ENCODE results near the gene PGM2L1. TPM values are rescaled to one million over a fixed set of nuclear protein-coding genes. Genes with fewer than 3 reads are reported as not detected.
A peak's percentile ranks its signal among the peaks of the same experiment; 100 is the strongest.

PGM2L1 gene
- total RNA-seq, 2 donors from 2014 or later, result 3.6 to 4.3 TPM

DNA sequence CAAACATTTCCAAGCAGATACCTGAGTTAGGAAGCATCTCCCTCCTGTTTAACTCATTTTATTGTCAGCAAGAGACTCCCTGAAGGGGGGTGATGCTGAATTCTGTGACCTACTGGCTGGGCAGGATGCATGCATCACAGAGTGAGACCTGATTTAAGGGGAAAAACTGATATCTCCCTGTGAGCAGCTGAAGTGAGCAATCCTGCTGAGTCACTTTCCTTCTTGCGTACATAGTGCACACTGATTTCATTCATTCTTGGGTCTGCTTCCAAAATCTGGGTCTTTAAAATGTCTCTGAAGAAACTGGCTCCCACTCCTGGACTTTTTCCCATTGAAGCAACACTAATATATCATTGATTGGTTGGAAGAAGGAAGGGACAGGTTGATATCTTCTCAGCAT is 110.1 kb downstream of the PGM2L1 start:
- Histone ChIP-seq H3K4me3 (no peak overlapping the region), H3K27ac (peak overlapping the region in 1 of 2 donors; percentile 37), H3K9me3 (no peaks in the 10 kb centered on the region), H3K4me1 (replicated peaks) (no peaks in the 10 kb centered on the region), H3K27me3 (replicated peaks; ENCODE audit: insufficient read depth) (no peaks in the 10 kb centered on the region), H3K36me3 (no peaks in the 10 kb centered on the region)
- 10% methylated on average over 1 of the region's 1 CpG for WGBS
- intact Hi-C loops (cut with DNase I), result no loop called here
- DNase-seq (ENCODE audit: low spot score), result no peak
- TF ChIP-seq POLR2A (IDR thresholded peaks at IDR 0.05) (no peak), CTCF (IDR thresholded peaks at IDR 0.05) (no peak)

DNA sequence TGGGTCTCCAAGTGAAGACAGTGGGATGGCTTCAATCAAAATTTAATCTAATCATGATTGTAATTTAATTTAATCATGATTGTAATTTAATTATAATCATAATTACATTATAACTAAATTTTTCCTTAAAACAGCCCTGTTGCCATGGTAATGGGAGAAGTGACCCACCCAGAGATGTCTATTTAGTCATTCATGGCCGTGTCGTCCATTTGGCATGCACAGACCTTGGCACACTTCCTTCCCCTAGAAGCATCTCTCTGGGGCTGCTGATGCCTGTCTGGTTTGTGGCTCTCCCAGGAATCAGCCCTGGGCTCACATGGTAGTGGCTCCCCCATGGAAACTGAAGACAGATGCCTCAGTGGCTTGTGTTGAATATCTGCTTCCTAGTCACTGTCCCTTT is 113.8 kb downstream of the PGM2L1 start:
- Histone ChIP-seq H3K27ac (no peak overlapping the region), H3K27me3 (replicated peaks; ENCODE audit: insufficient read depth) (no peaks in the 10 kb centered on the region), H3K4me1 (replicated peaks) (peaks cover 3% of the 10 kb centered on the region), H3K9me3 (no peaks in the 10 kb centered on the region), H3K36me3 (no peaks in the 10 kb centered on the region), H3K4me3 (no peak overlapping the region)
- intact Hi-C loops (cut with DNase I), result no loop called here
- 74% methylated on average over 2 of the region's 2 CpGs for WGBS
- DNase-seq (ENCODE audit: low spot score), result no peak
- TF ChIP-seq POLR2AphosphoS5 (IDR thresholded peaks at IDR 0.05) (no peak), CTCF (IDR thresholded peaks at IDR 0.05) (no peak), POLR2A (IDR thresholded peaks at IDR 0.05) (no peak)

- Histone ChIP-seq H3K4me1 (replicated peaks) (peaks cover 3% of the 10 kb centered on the region), H3K27ac (no peak overlapping the region), H3K9me3 (no peaks in the 10 kb centered on the region), H3K4me3 (no peak overlapping the region), H3K36me3 (no peaks in the 10 kb centered on the region), H3K27me3 (replicated peaks; ENCODE audit: insufficient read depth) (no peaks in the 10 kb centered on the region)
- DNase-seq (ENCODE audit: low spot score), result no peak
- TF ChIP-seq POLR2AphosphoS5 (IDR thresholded peaks at IDR 0.05) (no peak), CTCF (IDR thresholded peaks at IDR 0.05) (no peak)
- 63% methylated on average over 3 of the region's 3 CpGs for WGBS
- intact Hi-C loops (cut with DNase I), result no loop called here
Measured at GRCh38 chr11:74283580-74284180, 114.6 kb downstream of the PGM2L1 start.

DNA sequence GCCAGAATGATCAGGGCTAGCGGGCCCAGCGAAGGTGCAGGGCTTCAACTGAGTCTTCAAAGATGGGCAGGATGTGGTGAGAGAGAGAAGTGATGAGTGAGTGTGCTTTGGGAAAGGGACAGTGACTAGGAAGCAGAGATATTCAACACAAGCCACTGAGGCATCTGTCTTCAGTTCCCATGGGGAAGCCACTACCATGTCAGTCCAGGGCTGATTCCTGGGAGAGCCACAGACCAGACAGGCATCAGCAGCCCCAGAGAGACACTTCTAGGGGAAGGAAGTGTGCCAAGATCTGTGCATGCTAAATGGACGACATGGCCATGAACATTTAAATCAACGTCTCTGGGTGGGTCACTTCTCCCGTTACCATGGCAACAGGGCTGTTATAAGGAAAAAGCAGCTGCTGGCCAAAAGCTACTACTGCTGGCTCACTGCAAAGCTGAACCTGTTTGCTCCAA is 115.3 kb downstream of the PGM2L1 start:
- no peaks in the 10 kb centered on the region for H3K9me3 ChIP-seq
- DNase-seq (ENCODE audit: low spot score), result no peak
- peaks cover 3% of the 10 kb centered on the region for H3K4me1 ChIP-seq (replicated peaks)
- H3K27ac ChIP-seq, result no peak overlapping the region
- no peaks in the 10 kb centered on the region for H3K27me3 ChIP-seq (replicated peaks; ENCODE audit: insufficient read depth)
- intact Hi-C loops (cut with DNase I), result no loop called here
- H3K4me3 ChIP-seq, result no peak overlapping the region
- WGBS, result 47% methylated on average over 5 of the region's 5 CpGs
- H3K36me3 ChIP-seq, result no peaks in the 10 kb centered on the region
- TF ChIP-seq POLR2A (IDR thresholded peaks at IDR 0.05) (no peak), CTCF (IDR thresholded peaks at IDR 0.05) (no peak), POLR2AphosphoS5 (IDR thresholded peaks at IDR 0.05) (no peak)

DNA sequence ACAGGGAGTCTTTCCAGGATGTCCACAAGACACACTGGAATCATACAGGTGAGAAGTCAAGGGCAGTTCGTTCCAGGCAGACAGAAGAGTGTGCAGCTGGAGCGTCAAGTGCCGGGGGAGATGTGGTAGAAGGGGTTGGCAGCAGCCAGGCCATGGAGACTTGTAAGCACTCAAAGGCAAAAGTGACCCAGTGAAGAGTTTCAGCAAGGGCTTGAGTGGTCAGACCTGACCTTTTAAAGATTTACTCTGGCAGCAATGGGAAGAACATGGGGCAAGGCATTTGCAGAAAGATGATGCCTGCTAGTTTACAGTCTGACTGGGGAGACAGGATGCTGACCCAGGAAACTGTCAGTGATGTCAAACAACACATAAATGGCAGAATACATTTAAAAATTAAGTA is 115.8 kb downstream of the PGM2L1 start:
- DNase-seq (ENCODE audit: low spot score), result no peak
- peaks cover 3% of the 10 kb centered on the region for H3K4me1 ChIP-seq (replicated peaks)
- no peak for TF ChIP-seq POLR2A (IDR thresholded peaks at IDR 0.05)
- TF ChIP-seq CTCF (IDR thresholded peaks at IDR 0.05), result no peak
- no peak for TF ChIP-seq POLR2AphosphoS5 (IDR thresholded peaks at IDR 0.05)
- H3K4me3 ChIP-seq, result no peak overlapping the region
- H3K27ac ChIP-seq, result no peak overlapping the region
- intact Hi-C loops (cut with DNase I), result no loop called here
- no peaks in the 10 kb centered on the region for H3K27me3 ChIP-seq (replicated peaks; ENCODE audit: insufficient read depth)
- WGBS, result 79% methylated on average over 3 of the region's 3 CpGs
- no peaks in the 10 kb centered on the region for H3K36me3 ChIP-seq
- no peaks in the 10 kb centered on the region for H3K9me3 ChIP-seq

All from prostate gland (tissue), 2 donors.